Stomach (tissue), 9 donors: ENCODE measurements around the gene KRTAP23-1. TPM values are rescaled to one million over a fixed set of nuclear protein-coding genes. Genes with fewer than 3 reads are reported as not detected.

ENCODE experiments used
- DNase-seq, 2 donors: peaks; one replicate each; pipeline versions ENCODE4 v3.0.0 to v3.0.0-alpha.2; 2013 to 2019
- H3K27ac ChIP-seq, 5 donors: fragments of 200-600 bp in 4 of 5; sonication (generic) in 4 of 5; one replicate each; pipeline ENCODE4 v1.5.1; 2013 to 2019; ENCODE audit warnings: mild to moderate bottlenecking in 1 of 5, moderate library complexity in 1 of 5
- H3K27me3 ChIP-seq, 3 donors: fragments of 200-600 bp; sonication (generic); one replicate each; pipeline ENCODE4 v1.5.1; 2017 to 2019; ENCODE audit warnings: mixed run types in 1 of 3
- H3K36me3 ChIP-seq, 4 donors: fragments of 200-600 bp; sonication (generic); 1 replicate in 3 of 4; 2 replicates in 1 of 4; pipeline ENCODE4 v1.5.1; 2016 to 2019
- H3K4me1 ChIP-seq, 4 donors: fragments of 200-600 bp; sonication (generic); one replicate each; pipeline ENCODE4 v1.5.1; 2016 to 2019
- H3K4me3 ChIP-seq, 4 donors: fragments of 200-600 bp; sonication (generic) in 3 of 4; one replicate each; pipeline ENCODE4 v1.5.1; 2016 to 2019; ENCODE audit warnings: mild to moderate bottlenecking in 1 of 4
- H3K9me3 ChIP-seq, 4 donors: fragments of 200-600 bp; sonication (generic); one replicate each; pipeline ENCODE4 v1.5.1; 2016 to 2019
- CTCF ChIP-seq, 7 experiments: fragments of 450-650 bp in 4 of 7; fragments of 200-600 bp in 3 of 7; sonication (generic) in 3 of 7; IDR thresholded peaks; one replicate each; pipeline ENCODE4 v1.5.1; 2016 to 2019; ENCODE audit warnings: antibody characterized with exemption in 7 of 7, control low read depth in 2 of 7, mild to moderate bottlenecking in 1 of 7
- EP300 ChIP-seq: sonication (generic); formaldehyde crosslinking; IDR thresholded peaks from one replicate; pipeline ENCODE4 v1.6.1; 2017; ENCODE audit warnings: antibody characterized with exemption
- POLR2A ChIP-seq, 4 donors: fragments of 450-650 bp; IDR thresholded peaks; one replicate each; pipeline ENCODE4 v1.6.1; 2016; ENCODE audit warnings: antibody characterized with exemption in 4 of 4, control low read depth in 2 of 4, mild to moderate bottlenecking in 1 of 4, moderate library complexity in 1 of 4
- POLR2AphosphoS5 ChIP-seq, 3 donors: sonication (generic); formaldehyde crosslinking; IDR thresholded peaks; one replicate each; pipeline ENCODE4 v1.6.1; 2016; ENCODE audit warnings: antibody characterized with exemption in 3 of 3
- WGBS, 5 donors: extraction: QIAGEN DNeasy Blood & Tissue Kit in 3 of 5; methylation state at CpG; one replicate each; pipeline versions ENCODE4 v1.1.5 to v1.1.7; 2013 to 2018; 5-methylcytosine and 5-hydroxymethylcytosine counted together
- intact Hi-C: fragments of 100-400 bp; cut with DNase I; formaldehyde crosslinking; loops from one replicate; pipeline ENCODE4 v1.15.1; 2023; ENCODE audit warnings: low total_unique reads
- polyA plus RNA-seq, 3 donors: library from polyadenylated mRNA; stranded (reverse); fragments of 200-250 nt; gene quantifications; one replicate each; pipeline ENCODE4 v1.2.3, GENCODE V29; 2013
- total RNA-seq, 5 donors: library from RNA; depleted of rRNA; stranded (reverse); fragments of >200 nt; gene quantifications; one replicate each; pipeline versions ENCODE4 v1.1.0 to v1.2.3, GENCODE V29; 2014 to 2016
- donor health status: healthy with polysubstance abuse.
- donor health status: Bipolar disorder and iron deficiency.
- donor health status: healthy.

Gene KRTAP23-1
- total and polyA plus RNA-seq, 8 donors, result not detected

- TF ChIP-seq CTCF (IDR thresholded peaks at IDR 0.05), result no peak
- TF ChIP-seq POLR2A (IDR thresholded peaks at IDR 0.05), result no peak
- TF ChIP-seq POLR2AphosphoS5 (IDR thresholded peaks at IDR 0.05), result no peak
- no peak for TF ChIP-seq EP300
Observed at GRCh38 chr21:30337772-30338171, 10.6 kb downstream of the KRTAP23-1 start.

GRCh38 chr21:30337276-30337744 lies 11.1 kb downstream of the KRTAP23-1 start, which contains the start of gene KRTAP27-1:
KRTAP27-1 (minus strand) TSS chr21:30337694; CDS start chr21:30337668, 26 bp downstream.
- no peaks in the 10 kb centered on the region for H3K27me3 ChIP-seq
- no peak within 1 kb of the TSS for H3K27ac ChIP-seq
- 80 to 94% (median 93%) methylated on average over 6 of the region's 6 CpGs for WGBS, 5 donors
- no peak within 1 kb of the TSS for H3K4me3 ChIP-seq
- DNase-seq, result no peak
- H3K9me3 ChIP-seq, result no peaks in the 10 kb centered on the region
- H3K36me3 ChIP-seq, result no peaks in the 10 kb centered on the region
- intact Hi-C loops, result loop anchor here (10.0 kb wide), 1 partner anchor 737 kb away; no protein-coding TSS in a partner anchor
- H3K4me1 ChIP-seq, result no peaks in the 10 kb centered on the region
- TF ChIP-seq CTCF (IDR thresholded peaks at IDR 0.05) (no peak), EP300 (no peak), POLR2A (IDR thresholded peaks at IDR 0.05) (no peak), POLR2AphosphoS5 (IDR thresholded peaks at IDR 0.05) (no peak)

More at GRCh38 chr21:30337772-30338171, 10.6 kb downstream of the KRTAP23-1 start:
- Histone ChIP-seq H3K36me3 (no peaks in the 10 kb centered on the region), H3K9me3 (no peaks in the 10 kb centered on the region), H3K4me1 (no peaks in the 10 kb centered on the region), H3K4me3 (no peak overlapping the region), H3K27me3 (no peaks in the 10 kb centered on the region), H3K27ac (no peak overlapping the region)
- no peak for DNase-seq
- intact Hi-C loops, result loop anchor here (10.0 kb wide), 1 partner anchor 737 kb away; no protein-coding TSS in a partner anchor

GRCh38 chr21:30336596-30336995 lies 11.8 kb downstream of the KRTAP23-1 start:
- 63 to 73% (median 65%) methylated on average over 2 of the region's 2 CpGs for WGBS, 5 donors
- no peaks in the 10 kb centered on the region for H3K27me3 ChIP-seq
- TF ChIP-seq POLR2AphosphoS5 (IDR thresholded peaks at IDR 0.05) (no peak), POLR2A (IDR thresholded peaks at IDR 0.05) (no peak), EP300 (no peak), CTCF (IDR thresholded peaks at IDR 0.05) (no peak)
- no peaks in the 10 kb centered on the region for H3K36me3 ChIP-seq
- H3K4me1 ChIP-seq, result no peaks in the 10 kb centered on the region
- no peaks in the 10 kb centered on the region for H3K9me3 ChIP-seq
- DNase-seq, result no peak
- intact Hi-C loops, result loop anchor here (10.0 kb wide), 1 partner anchor 738 kb away; no protein-coding TSS in a partner anchor
- H3K4me3 ChIP-seq, result no peak overlapping the region
- H3K27ac ChIP-seq, result no peak overlapping the region

GRCh38 chr21:30333736-30334135 lies 14.7 kb downstream of the KRTAP23-1 start:
- TF ChIP-seq POLR2AphosphoS5 (IDR thresholded peaks at IDR 0.05), result no peak
- no peak for TF ChIP-seq EP300
- TF ChIP-seq CTCF (IDR thresholded peaks at IDR 0.05), result no peak
- no peak for TF ChIP-seq POLR2A (IDR thresholded peaks at IDR 0.05)
- no peak for DNase-seq
- H3K27ac ChIP-seq, result no peak overlapping the region
- 68 to 93% (median 89%) methylated on average over 3 of the region's 3 CpGs for whole genome bisulfite sequencing, 5 donors
- no peaks in the 10 kb centered on the region for H3K36me3 ChIP-seq
- H3K4me1 ChIP-seq, result no peaks in the 10 kb centered on the region
- intact Hi-C loops, result loop anchor here (10.0 kb wide), 1 partner anchor 741 kb away; no protein-coding TSS in a partner anchor
- H3K4me3 ChIP-seq, result no peak overlapping the region
- no peaks in the 10 kb centered on the region for H3K27me3 ChIP-seq
- H3K9me3 ChIP-seq, result no peaks in the 10 kb centered on the region
